Adrenal gland (tissue), 12 donors: Measurements from ENCODE around the gene CLPX. TPM values are rescaled to one million over a fixed set of nuclear protein-coding genes. Genes with fewer than 3 reads are reported as not detected.
"Not testable (repeated sequence)": the region's sequence is repeated elsewhere in the genome, so short reads cannot be mapped to it uniquely, and the experiment has no call there.

ENCODE experiments used
- DNase-seq, 7 donors: peaks; one replicate each; pipeline ENCODE4 v3.0.0-alpha.2; 2019 to 2020
- H3K27ac ChIP-seq, 5 donors: fragments of 200-600 bp; sonication (generic) in 4 of 5; 1 replicate in 3 of 5; 2 replicates in 2 of 5; pipeline versions ENCODE4 v1.5.1 to v1.8.0; 2016 to 2020; ENCODE audit warnings: mild to moderate bottlenecking in 1 of 5
- H3K27me3 ChIP-seq: fragments of 200-600 bp; 2 replicates; pipeline ENCODE4 v1.8.0; 2021
- H3K36me3 ChIP-seq, 2 donors: fragments of 200-600 bp; replicated peaks in 1 of 2; 1 replicate in 1 of 2; 2 replicates in 1 of 2; pipeline versions ENCODE4 v1.5.1 to v1.8.0; 2018 to 2022
- H3K4me1 ChIP-seq, 2 donors: fragments of 200-600 bp; replicated peaks in 1 of 2; 1 replicate in 1 of 2; 2 replicates in 1 of 2; pipeline versions ENCODE4 v1.5.1 to v1.8.0; 2018 to 2021
- H3K4me3 ChIP-seq, 4 donors: fragments of 200-600 bp; sonication (generic) in 3 of 4; one replicate each; pipeline ENCODE4 v1.5.1; 2016 to 2018
- H3K9me3 ChIP-seq, 3 donors: fragments of 200-600 bp; sonication (generic) in 1 of 3; replicated peaks in 1 of 3; 1 replicate in 2 of 3; 2 replicates in 1 of 3; pipeline versions ENCODE4 v1.5.1 to v1.8.0; 2016 to 2021
- CTCF ChIP-seq, 6 experiments: fragments of 450-650 bp in 4 of 6; fragments of 200-600 bp in 2 of 6; sonication (generic) in 1 of 6; IDR thresholded peaks; 1 replicate in 5 of 6; 2 replicates in 1 of 6; pipeline versions ENCODE4 v1.5.1 to v1.8.0; 2016 to 2021; ENCODE audit warnings: antibody characterized with exemption in 6 of 6, mild to moderate bottlenecking in 2 of 6, moderate library complexity in 1 of 6
- POLR2A ChIP-seq, 2 donors: fragments of 450-650 bp; IDR thresholded peaks; one replicate each; pipeline ENCODE4 v1.6.1; 2017; ENCODE audit warnings: antibody characterized with exemption in 2 of 2, mild to moderate bottlenecking in 2 of 2, moderate library complexity in 1 of 2
- WGBS, 4 donors: extraction: QIAGEN DNeasy Blood & Tissue Kit in 2 of 4; methylation state at CpG; one replicate each; pipeline versions ENCODE4 v1.1.5 to v1.1.7; 2013 to 2017; 5-methylcytosine and 5-hydroxymethylcytosine counted together
- intact Hi-C, 2 donors: fragments of 100-400 bp; cut with DNase I; formaldehyde crosslinking; loops; one replicate each; pipeline versions ENCODE4 v1.14.1 to v1.15.0; 2022 to 2023
- polyA plus RNA-seq, 3 donors: library from polyadenylated mRNA; stranded (reverse); fragments of 200-250 nt in 2 of 3; fragments of 350-450 nt in 1 of 3; fragmentation: Illumina TruSeq in 1 of 3; extraction: RNeasy Lipid Tissue Mini Kit (QIAGEN cat#74804) in 1 of 3; gene quantifications; one replicate each; pipeline ENCODE4 v1.2.3, GENCODE V29; 2013 to 2014
- total RNA-seq, 9 donors: library from RNA; depleted of rRNA in 4 of 9; stranded (reverse); fragments of >200 nt in 4 of 9; fragments of 120-200 nt in 1 of 9; fragmentation: NEBNext Ultra II Directional in 1 of 9; extraction: Animal tissue kit (Norgen Biotek cat#: 25700) in 1 of 9; gene quantifications; one replicate each; pipeline versions ENCODE4 v1.1.0 to v1.2.4, GENCODE V29; 2013 to 2023
- donor health status: healthy with polysubstance abuse.
- donor health status: Bipolar disorder and iron deficiency.
- donor health status: DM: yes; HTN: yes; CAD: no.
- donor health status: DM: no; HTN: no; CAD: no.
- donor health status: DM: no; HTN: no; CAD: no.
- donor health status: DM: yes; HTN: yes; CAD: no.

The CLPX gene
- total and polyA plus RNA-seq, 12 donors = 10.4 to 70.7 (median 49.7) TPM

- H3K27ac ChIP-seq = no peak overlapping the region
- WGBS, 4 donors = 73 to 80% (median 78%) methylated on average over 4 of the region's 4 CpGs
- intact Hi-C loops = no loop called here
- H3K4me3 ChIP-seq = no peak overlapping the region
- H3K36me3 ChIP-seq = peaks cover 0 to 41% of the 10 kb centered on the region in 2 donors
- H3K4me1 ChIP-seq = peaks cover 0 to 8% of the 10 kb centered on the region in 2 donors
- no peak for TF ChIP-seq POLR2A (IDR thresholded peaks at IDR 0.05)
- no peaks in the 10 kb centered on the region for H3K9me3 ChIP-seq
- no peak for DNase-seq
- H3K27me3 ChIP-seq = no peaks in the 10 kb centered on the region
Measured at GRCh38 chr15:65163041-65163440, 22.1 kb downstream of the CLPX start.

- Histone ChIP-seq H3K9me3 (no peaks in the 10 kb centered on the region), H3K4me3 (no peak overlapping the region), H3K27ac (no peak overlapping the region), H3K27me3 (no peaks in the 10 kb centered on the region), H3K4me1 (no peaks in the 10 kb centered on the region), H3K36me3 (peaks cover 0 to 80% of the 10 kb centered on the region in 2 donors)
- intact Hi-C loops = no loop called here
- 66 to 75% (median 70%) methylated on average over 5 of the region's 5 CpGs for WGBS, 4 donors
- no peak for DNase-seq
- TF ChIP-seq POLR2A (IDR thresholded peaks at IDR 0.05) (no peak), CTCF (IDR thresholded peaks at IDR 0.05) (no peak)
Measured at GRCh38 chr15:65156692-65157091, 28.4 kb downstream of the CLPX start.

DNA sequence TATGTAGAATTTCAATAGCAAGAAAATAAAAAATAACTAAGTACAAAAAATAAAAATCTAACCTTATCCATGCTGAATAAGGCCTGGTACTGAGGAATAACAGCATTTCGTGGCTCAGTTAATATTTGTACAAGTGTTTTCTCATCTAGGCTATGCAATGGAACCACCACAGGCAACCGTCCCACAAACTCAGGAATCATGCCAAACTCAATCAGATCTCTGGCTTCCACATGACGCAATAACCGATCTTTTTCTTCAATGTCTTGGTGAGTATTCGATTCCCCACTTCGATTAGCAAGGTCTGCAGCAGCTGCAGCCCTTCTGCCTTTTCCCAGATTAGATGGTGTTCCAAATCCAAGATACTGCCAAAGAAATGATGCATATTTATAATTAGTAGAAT is 30.4 kb downstream of the CLPX start:
- 85 to 88% (median 88%) methylated on average over 6 of the region's 6 CpGs for WGBS, 4 donors
- H3K9me3 ChIP-seq = no peaks in the 10 kb centered on the region
- intact Hi-C loops = no loop called here
- no peak overlapping the region for H3K4me3 ChIP-seq
- no peak for DNase-seq
- no peak overlapping the region for H3K27ac ChIP-seq
- no peaks in the 10 kb centered on the region for H3K4me1 ChIP-seq
- H3K27me3 ChIP-seq = no peaks in the 10 kb centered on the region
- no peak for TF ChIP-seq POLR2A (IDR thresholded peaks at IDR 0.05)
- TF ChIP-seq CTCF (IDR thresholded peaks at IDR 0.05) = no peak
- peaks cover 0 to 91% of the 10 kb centered on the region in 2 donors for H3K36me3 ChIP-seq

DNA sequence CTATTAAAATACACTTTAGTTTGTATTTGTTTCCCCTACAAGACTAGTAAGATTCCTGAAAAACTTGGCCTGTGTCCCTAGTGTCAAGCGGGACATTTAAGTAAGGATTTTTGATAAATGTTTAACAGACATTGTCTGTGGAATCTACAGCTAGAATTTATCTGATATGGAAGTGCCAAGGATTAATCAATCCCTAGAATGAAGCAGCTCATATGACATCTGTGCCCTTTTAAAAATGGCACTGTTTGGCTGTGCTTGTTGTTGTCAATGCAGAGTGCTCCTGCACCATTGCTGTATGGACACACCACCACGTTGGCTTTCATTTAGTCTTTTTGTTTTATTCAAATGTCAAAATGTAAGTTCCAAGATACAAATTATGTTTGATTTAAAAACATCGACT is 37.2 kb downstream of the CLPX start:
- no peaks in the 10 kb centered on the region for H3K27me3 ChIP-seq
- H3K4me3 ChIP-seq = no peak overlapping the region
- peaks cover 0 to 38% of the 10 kb centered on the region in 2 donors for H3K36me3 ChIP-seq
- H3K9me3 ChIP-seq = no peaks in the 10 kb centered on the region
- H3K27ac ChIP-seq = no peak overlapping the region
- 71 to 85% (median 80%) methylated on average over 3 of the region's 3 CpGs for WGBS, 4 donors
- TF ChIP-seq CTCF (IDR thresholded peaks at IDR 0.05) = no peak
- no peak for TF ChIP-seq POLR2A (IDR thresholded peaks at IDR 0.05)
- intact Hi-C loops = no loop called here
- DNase-seq = no peak
- no peaks in the 10 kb centered on the region for H3K4me1 ChIP-seq

- intact Hi-C loops = no loop called here
- TF ChIP-seq POLR2A (IDR thresholded peaks at IDR 0.05) (no peak), CTCF (IDR thresholded peaks at IDR 0.05) (no peak)
- WGBS, 4 donors = 74 to 89% (median 85%) methylated on average over 4 of the region's 4 CpGs
- H3K36me3 ChIP-seq = peaks cover 0 to 24% of the 10 kb centered on the region in 2 donors
- no peaks in the 10 kb centered on the region for H3K27me3 ChIP-seq
- no peak for DNase-seq
- H3K9me3 ChIP-seq = no peaks in the 10 kb centered on the region
- no peaks in the 10 kb centered on the region for H3K4me1 ChIP-seq
- H3K4me3 ChIP-seq = no peak overlapping the region
- H3K27ac ChIP-seq = no peak overlapping the region
Measured at GRCh38 chr15:65146438-65146837, 38.7 kb downstream of the CLPX start.

GRCh38 chr15:65138631-65139030 is 46.5 kb downstream of the CLPX start:
- H3K36me3 ChIP-seq, H3K9me3 ChIP-seq, H3K4me1 ChIP-seq, intact Hi-C loops, DNase-seq, H3K27ac ChIP-seq, H3K27me3 ChIP-seq, H3K4me3 ChIP-seq: not testable (repeated sequence)
- WGBS, 4 donors = 87 to 95% (median 91%) methylated on average over 6 of the region's 6 CpGs

DNA sequence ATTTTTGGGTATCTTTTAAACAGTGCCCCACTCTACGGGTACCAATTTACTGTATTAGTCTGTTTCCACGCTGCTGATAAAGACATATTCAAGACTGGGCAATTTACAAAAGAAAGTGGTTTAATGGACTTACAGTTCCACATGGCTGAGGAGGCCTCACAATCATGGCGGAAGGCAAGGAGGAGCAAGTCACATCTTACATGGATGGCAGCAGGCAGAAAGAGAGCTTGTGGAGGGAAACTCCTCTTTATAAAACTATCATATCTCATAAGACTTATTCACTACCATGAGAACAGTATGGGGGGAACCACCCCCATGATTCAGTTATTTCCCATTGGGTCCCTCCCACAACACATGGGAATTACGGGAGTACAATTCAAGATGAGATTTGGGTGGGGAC is 47.2 kb downstream of the CLPX start:
- H3K27me3 ChIP-seq, H3K4me3 ChIP-seq, H3K9me3 ChIP-seq, DNase-seq, H3K27ac ChIP-seq, H3K36me3 ChIP-seq, intact Hi-C loops, H3K4me1 ChIP-seq: not testable (repeated sequence)
- 92 to 96% (median 93%) methylated on average over 4 of the region's 4 CpGs for WGBS, 4 donors

- intact Hi-C loops, DNase-seq, H3K36me3 ChIP-seq, H3K27me3 ChIP-seq, H3K27ac ChIP-seq, H3K4me3 ChIP-seq, H3K9me3 ChIP-seq: not testable (repeated sequence)
- 93 to 95% (median 94%) methylated on average over 7 of the region's 7 CpGs for WGBS, 4 donors
- peaks cover 5 to 12% of the 10 kb centered on the region in 2 donors for H3K4me1 ChIP-seq
Measured at GRCh38 chr15:65137089-65137488, 48.1 kb downstream of the CLPX start.
